Measurements from ENCODE around the gene FAM200B. TPM values are rescaled to one million over a fixed set of nuclear protein-coding genes. Genes with fewer than 3 reads are reported as not detected.

Gene FAM200B
- total RNA-seq = 10.4 and 29.1 TPM in 2 replicates

DNA sequence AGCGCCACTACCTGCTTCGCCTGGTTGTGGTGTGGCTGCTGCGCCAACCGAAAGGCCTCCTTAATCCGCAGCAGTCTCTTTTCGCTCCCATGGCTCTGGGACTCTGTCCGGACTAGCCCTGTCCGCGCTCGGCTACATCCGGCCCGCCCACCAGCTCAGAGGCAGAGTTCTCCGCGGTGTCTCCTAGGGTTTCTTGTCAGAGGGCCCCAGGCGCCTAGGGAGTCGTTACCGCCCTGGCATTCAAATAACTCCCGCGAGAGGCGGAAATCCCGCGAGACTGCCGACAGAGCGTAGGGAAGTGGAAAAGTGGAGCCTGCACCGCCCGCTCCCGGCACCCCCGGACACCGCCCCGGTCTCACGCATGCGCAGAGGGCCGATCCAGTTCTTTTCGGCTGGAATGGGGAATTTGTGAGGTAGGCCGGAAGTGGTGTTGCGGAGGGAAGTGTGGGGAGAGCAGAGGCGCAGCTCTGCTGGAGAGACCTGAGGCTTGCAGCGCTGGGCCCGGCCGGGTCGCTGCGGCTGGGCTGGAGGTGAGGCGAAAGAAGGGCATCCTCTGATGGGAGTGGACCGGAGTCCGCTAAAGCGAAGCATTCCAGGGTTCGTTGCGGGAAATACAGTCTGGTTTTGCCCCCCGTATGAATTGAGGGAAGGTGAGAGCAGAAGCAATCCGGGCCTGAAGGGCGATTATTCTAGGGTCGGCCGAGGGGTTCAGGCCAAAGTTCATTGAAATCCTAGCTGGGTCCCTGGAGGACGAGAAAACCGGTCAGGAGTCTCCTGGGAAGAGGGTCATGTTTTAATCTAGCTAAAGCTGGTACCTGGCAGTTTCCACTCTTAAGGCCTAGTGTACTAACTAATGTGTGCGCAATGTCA is at the start of gene FAM200B:
Gene FAM200B, plus strand, starts transcription at position 456 of the 870 bp plus-strand sequence. CDS start 5,151 bp downstream, outside the sequence.

DNA sequence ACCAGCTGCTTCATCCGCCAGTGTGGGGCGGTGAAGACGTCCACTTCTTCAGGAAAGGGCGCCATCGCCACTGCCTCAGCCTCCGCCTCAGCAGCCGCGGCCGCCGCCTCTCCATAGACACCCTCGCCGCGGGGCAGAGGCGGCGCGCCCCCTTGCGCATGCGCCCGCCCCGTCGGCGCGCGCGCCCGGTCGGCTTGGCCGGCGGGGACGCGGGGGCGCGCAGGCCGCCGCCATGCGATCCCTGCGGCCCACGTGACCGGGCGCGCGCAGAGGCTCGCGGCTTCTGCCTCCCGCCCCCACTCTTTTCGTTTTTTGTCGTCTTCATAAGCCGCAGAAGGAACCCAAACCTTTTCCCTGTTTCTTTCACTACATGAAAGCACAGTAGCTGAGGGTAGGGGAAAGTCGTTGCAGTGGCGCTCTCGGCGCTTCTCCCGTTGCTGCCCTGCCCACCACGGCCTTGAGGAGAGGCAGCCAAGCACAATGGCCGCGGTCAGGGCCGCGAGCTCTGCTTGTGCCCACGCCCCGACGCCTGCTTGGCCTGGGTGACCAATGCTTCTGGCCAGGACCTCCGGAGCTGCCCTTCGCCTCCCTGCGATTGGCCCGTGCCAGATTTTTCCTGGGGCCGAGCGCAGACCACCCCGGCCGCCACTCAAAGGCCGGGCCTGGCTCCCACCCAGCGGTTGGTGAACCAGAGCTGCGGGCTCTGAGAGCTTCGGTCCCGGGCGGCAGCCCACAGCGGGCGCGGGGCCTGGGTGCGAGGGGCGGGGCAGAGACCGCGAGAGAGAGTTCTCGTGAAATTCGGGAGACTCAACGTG is 26.2 kb upstream of the FAM200B start, which contains the start of gene FBXL5:
Gene FBXL5, minus strand, starts transcription at position 135 of the 815 bp plus-strand sequence. Its CDS starts 70 bp downstream, at position 65.

DNA sequence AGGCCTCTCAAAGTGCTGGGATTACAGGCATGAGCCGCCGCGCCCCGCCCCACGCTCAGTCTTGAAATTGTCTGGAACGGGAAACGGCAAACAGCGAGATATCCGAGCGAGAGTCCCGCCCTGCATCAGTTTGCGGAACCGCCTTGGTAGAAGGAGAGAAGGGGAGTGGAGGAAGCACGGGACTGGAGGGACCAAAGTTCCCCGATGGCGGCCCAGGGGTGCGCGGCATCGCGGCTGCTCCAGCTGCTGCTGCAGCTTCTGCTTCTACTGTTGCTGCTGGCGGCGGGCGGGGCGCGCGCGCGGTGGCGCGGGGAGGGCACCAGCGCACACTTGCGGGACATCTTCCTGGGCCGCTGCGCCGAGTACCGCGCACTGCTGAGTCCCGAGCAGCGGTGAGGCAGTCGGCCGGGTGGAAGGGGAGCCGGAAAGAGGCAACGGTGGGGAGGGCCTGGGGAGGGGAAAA is 21.3 kb downstream of the FAM200B start, which contains the start of gene BST1:
Gene BST1, plus strand, starts transcription at position 125 of the 463 bp plus-strand sequence. Its CDS starts 80 bp downstream, at position 205.

Other genes with a start within 250 kb of the FAM200B start
- 3.6 and 6.5 TPM in 2 replicates for gene CC2D2A, start 211.9 kb upstream of the FAM200B start, total RNA-seq
- gene FBXL5, start 26.5 kb upstream of the FAM200B start, total RNA-seq = 69.0 and 146 TPM in 2 replicates
- 19.3 and 154 TPM in 2 replicates for gene BST1, start 21.2 kb downstream of the FAM200B start, total RNA-seq
- under 0.01 and 5.3 TPM in 2 replicates for gene CD38, start 96.5 kb downstream of the FAM200B start, total RNA-seq

Measured in bladder microvascular endothelial cell (primary cell).